ENCODE measurements around the gene FNBP1.
"Not testable (repeated sequence)": the region's sequence is repeated elsewhere in the genome, so short reads cannot be mapped to it uniquely, and the experiment has no call there.

Gene FNBP1

GRCh38 chr9:130021842-130022241, 21.1 kb downstream of the FNBP1 start:
- DNase-seq (ENCODE audit: low spot score) = not testable (repeated sequence)

- no peak for DNase-seq (ENCODE audit: low spot score)
These were observed 21.9 kb downstream of the FNBP1 start for GRCh38 chr9:130021123-130021522.

GRCh38 chr9:130020618-130021017, 22.4 kb downstream of the FNBP1 start:
- no peak for DNase-seq (ENCODE audit: low spot score)

GRCh38 chr9:130018265-130018664, 24.7 kb downstream of the FNBP1 start:
- no peak for DNase-seq (ENCODE audit: low spot score)

GRCh38 chr9:130017510-130017909, 25.5 kb downstream of the FNBP1 start:
- DNase-seq (ENCODE audit: low spot score) = not testable (repeated sequence)

GRCh38 chr9:130017076-130017475, 25.9 kb downstream of the FNBP1 start:
- DNase-seq (ENCODE audit: low spot score) = no peak

- DNase-seq (ENCODE audit: low spot score) = no peak
These were observed 27.5 kb downstream of the FNBP1 start for GRCh38 chr9:130015353-130016019.

GRCh38 chr9:130013326-130013725, 29.7 kb downstream of the FNBP1 start:
- no peak for DNase-seq (ENCODE audit: low spot score)

GRCh38 chr9:130010151-130010988, 32.6 kb downstream of the FNBP1 start:
- DNase-seq (ENCODE audit: low spot score) = no peak

- not testable (repeated sequence) for DNase-seq (ENCODE audit: low spot score)
These were observed 33.4 kb downstream of the FNBP1 start for GRCh38 chr9:130009546-130009945.

- no peak for DNase-seq (ENCODE audit: low spot score)
These were observed 34.5 kb downstream of the FNBP1 start for GRCh38 chr9:130008538-130008937.

- DNase-seq (ENCODE audit: low spot score) = not testable (repeated sequence)
These were observed 36.0 kb downstream of the FNBP1 start for GRCh38 chr9:130006952-130007351.

- no peak for DNase-seq (ENCODE audit: low spot score)
These were observed 38.9 kb downstream of the FNBP1 start for GRCh38 chr9:130003943-130004552.

- DNase-seq (ENCODE audit: low spot score) = no peak
These were observed 40.7 kb downstream of the FNBP1 start for GRCh38 chr9:130002320-130002719.

GRCh38 chr9:130001190-130001589, 41.8 kb downstream of the FNBP1 start:
- no peak for DNase-seq (ENCODE audit: low spot score)

- no peak for DNase-seq (ENCODE audit: low spot score)
These were observed 43.9 kb downstream of the FNBP1 start for GRCh38 chr9:129999141-129999510.

- DNase-seq (ENCODE audit: low spot score) = no peak
These were observed 44.4 kb downstream of the FNBP1 start for GRCh38 chr9:129998491-129999140.

GRCh38 chr9:129997706-129998105, 45.3 kb downstream of the FNBP1 start:
- not testable (repeated sequence) for DNase-seq (ENCODE audit: low spot score)

- no peak for DNase-seq (ENCODE audit: low spot score)
These were observed 46.7 kb downstream of the FNBP1 start for GRCh38 chr9:129996161-129996830.

GRCh38 chr9:129995409-129996160, 47.4 kb downstream of the FNBP1 start:
- no peak for DNase-seq (ENCODE audit: low spot score)

GRCh38 chr9:129994882-129995281, 48.1 kb downstream of the FNBP1 start:
- no peak for DNase-seq (ENCODE audit: low spot score)
